Activated naive CD4-positive, alpha-beta T cell treated with anti-CD3 and anti-CD28 coated beads for 36 hours (primary cell): ENCODE data around the gene SOX6. TPM values are rescaled to one million over a fixed set of nuclear protein-coding genes. Genes with fewer than 3 reads are reported as not detected.

Experiments used
- CTCF ChIA-PET: fragments of 350-600 bp; sonication (Branson Sonifier 250); formaldehyde crosslinking; loops from one replicate; lab custom pipeline; 2021; ENCODE audit warnings: antibody characterized with exemption; lab: Charles Lee
- DNase-seq: peaks from one replicate; pipeline ENCODE4 v3.0.0-alpha.2; 2020
- H3K27ac Mint-ChIP-seq: one replicate; pipeline ENCODE4 v1.8.0; 2021; ENCODE audit warnings: mild to moderate bottlenecking, mixed read lengths
- H3K27me3 Mint-ChIP-seq: one replicate; pipeline ENCODE4 v1.8.0; 2021; ENCODE audit warnings: low read depth, mixed read lengths
- H3K36me3 Mint-ChIP-seq: one replicate; pipeline ENCODE4 v1.8.0; 2021; ENCODE audit warnings: low read depth, mixed read lengths
- H3K4me1 Mint-ChIP-seq: one replicate; pipeline ENCODE4 v1.8.0; 2021; ENCODE audit warnings: low read depth, mixed read lengths
- H3K4me3 Mint-ChIP-seq: one replicate; pipeline ENCODE4 v1.8.0; 2021; ENCODE audit warnings: mild to moderate bottlenecking, moderate library complexity, mixed read lengths
- H3K9me3 Mint-ChIP-seq: one replicate; pipeline ENCODE4 v1.8.0; 2021; ENCODE audit warnings: mixed read lengths
- intact Hi-C: fragments of 100-400 bp; cut with micrococcal nuclease; formaldehyde crosslinking; loops from one replicate; pipeline ENCODE4 v1.15.1; 2023
- total RNA-seq, 2 experiments: library from RNA; stranded (reverse); gene quantifications; one replicate each; pipeline ENCODE4 v1.2.3, GENCODE V29; 2021

Gene SOX6
- total RNA-seq, 2 experiments from 2014 or later: not detected

DNA sequence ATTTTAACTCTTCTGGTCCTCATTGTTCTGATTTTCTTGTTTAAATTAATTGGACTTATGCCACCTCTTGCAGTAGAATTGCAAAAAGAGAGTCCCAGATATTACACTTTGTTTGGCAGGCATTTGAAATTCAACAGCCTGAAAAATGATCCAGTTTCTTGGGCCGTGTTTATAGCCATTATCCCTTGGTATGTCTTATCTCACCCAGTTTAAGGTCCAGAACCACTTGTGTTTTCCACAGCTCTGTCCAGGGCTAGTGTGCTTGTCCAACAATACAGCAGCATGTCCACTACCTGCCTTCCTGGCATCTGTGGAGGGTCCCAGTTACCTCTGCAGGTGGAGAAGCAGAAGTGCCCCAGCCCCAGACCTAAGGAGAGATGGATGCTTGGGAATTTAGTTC, 397.4 kb downstream of the SOX6 start:
- Mint-ChIP-seq H3K9me3 (peaks cover 2% of the 10 kb centered on the region), H3K4me3 (no peak overlapping the region), H3K27ac (no peak overlapping the region), H3K27me3 (peaks cover 4% of the 10 kb centered on the region), H3K36me3 (no peaks in the 10 kb centered on the region), H3K4me1 (no peaks in the 10 kb centered on the region)
- no peak for DNase-seq
- CTCF ChIA-PET: no interaction called here
- intact Hi-C loops: no loop called here

GRCh38 chr11:15957234-15957633, 399.1 kb downstream of the SOX6 start:
- CTCF ChIA-PET: no interaction called here
- H3K4me3 Mint-ChIP-seq: no peak overlapping the region
- no peaks in the 10 kb centered on the region for H3K27me3 Mint-ChIP-seq
- intact Hi-C loops: no loop called here
- DNase-seq: no peak
- H3K27ac Mint-ChIP-seq: no peak overlapping the region
- peaks cover 2% of the 10 kb centered on the region for H3K9me3 Mint-ChIP-seq
- no peaks in the 10 kb centered on the region for H3K36me3 Mint-ChIP-seq
- no peaks in the 10 kb centered on the region for H3K4me1 Mint-ChIP-seq

DNA sequence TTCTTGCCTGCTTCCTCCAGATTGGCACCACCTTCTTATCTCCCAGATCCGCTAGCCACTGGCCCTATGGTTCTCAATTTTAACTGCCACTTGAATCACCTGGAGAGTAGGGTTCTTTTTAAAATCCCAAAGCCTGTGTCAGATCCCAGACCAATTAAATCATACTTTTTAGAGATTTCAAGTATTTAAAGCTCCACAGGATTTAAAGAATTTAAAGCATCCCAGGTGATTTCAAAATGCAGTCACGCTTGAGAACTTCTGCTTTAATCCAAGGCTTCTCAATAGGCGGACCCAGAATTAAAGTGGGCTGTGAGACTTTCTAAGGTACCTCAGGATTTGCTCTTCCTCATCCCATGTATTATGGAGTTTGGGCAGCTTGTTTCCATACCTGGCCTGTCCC, 400.0 kb downstream of the SOX6 start:
- intact Hi-C loops: no loop called here
- Mint-ChIP-seq H3K27me3 (no peaks in the 10 kb centered on the region), H3K9me3 (peaks cover 2% of the 10 kb centered on the region), H3K4me3 (no peak overlapping the region), H3K27ac (no peak overlapping the region), H3K4me1 (no peaks in the 10 kb centered on the region), H3K36me3 (no peaks in the 10 kb centered on the region)
- DNase-seq: no peak
- CTCF ChIA-PET: no interaction called here

- H3K4me1 Mint-ChIP-seq: no peaks in the 10 kb centered on the region
- intact Hi-C loops: no loop called here
- H3K27me3 Mint-ChIP-seq: no peaks in the 10 kb centered on the region
- H3K27ac Mint-ChIP-seq: no peak overlapping the region
- no peak overlapping the region for H3K4me3 Mint-ChIP-seq
- peaks cover 2% of the 10 kb centered on the region for H3K9me3 Mint-ChIP-seq
- CTCF ChIA-PET: no interaction called here
- no peak for DNase-seq
- no peaks in the 10 kb centered on the region for H3K36me3 Mint-ChIP-seq
Measured at GRCh38 chr11:15955595-15955994, 400.8 kb downstream of the SOX6 start.

DNA sequence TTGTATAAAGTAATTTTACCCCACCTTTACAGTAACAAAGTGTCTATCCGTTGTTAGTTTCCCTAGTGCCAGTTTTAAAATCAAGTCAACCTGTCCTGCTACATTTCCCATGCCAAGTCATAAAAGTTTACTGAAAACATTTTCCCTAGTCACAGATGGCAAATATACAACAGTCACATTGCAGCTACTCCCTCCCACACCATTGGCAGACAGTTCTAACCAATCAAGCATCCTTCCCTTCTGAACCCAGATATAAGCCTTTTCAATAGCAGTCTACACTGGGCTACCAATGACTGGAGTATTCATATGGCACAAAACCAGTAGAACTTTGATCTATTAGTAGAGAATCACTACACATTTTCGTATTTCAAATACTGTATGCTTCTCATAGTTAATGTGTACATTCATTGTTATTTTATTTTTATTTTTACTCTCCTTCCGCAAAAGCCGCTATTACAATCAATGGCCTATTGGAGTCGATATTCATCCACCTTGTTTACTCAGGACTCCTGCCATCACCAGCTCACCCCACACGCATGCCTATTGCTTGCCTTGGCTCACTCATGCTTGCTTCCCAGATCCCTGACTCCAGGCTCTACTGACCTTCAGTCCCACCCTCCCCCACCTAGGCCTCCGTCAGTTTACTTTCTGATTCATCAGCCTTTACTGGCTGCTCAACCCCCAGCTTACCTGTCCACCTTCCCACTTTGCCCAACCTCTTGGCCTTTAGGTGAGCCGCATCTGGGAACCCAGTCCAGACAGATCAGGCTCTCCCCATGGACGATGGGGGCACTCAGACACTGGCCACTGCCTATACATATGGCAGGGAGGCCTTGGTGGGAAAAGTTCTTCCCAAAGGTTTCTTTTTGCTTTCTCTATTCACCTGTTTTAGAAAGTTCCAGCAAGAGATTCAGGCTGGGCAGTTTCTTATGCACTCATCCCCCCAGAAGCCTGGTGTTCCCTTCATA, 408.4 kb downstream of the SOX6 start:
- H3K9me3 Mint-ChIP-seq: peaks cover 4% of the 10 kb centered on the region
- CTCF ChIA-PET: no interaction called here
- no peaks in the 10 kb centered on the region for H3K4me1 Mint-ChIP-seq
- no peak for DNase-seq
- H3K4me3 Mint-ChIP-seq: no peak overlapping the region
- no peaks in the 10 kb centered on the region for H3K36me3 Mint-ChIP-seq
- intact Hi-C loops: no loop called here
- no peak overlapping the region for H3K27ac Mint-ChIP-seq
- no peaks in the 10 kb centered on the region for H3K27me3 Mint-ChIP-seq

- Mint-ChIP-seq H3K9me3 (peaks cover 5% of the 10 kb centered on the region), H3K4me3 (no peak overlapping the region), H3K27ac (no peak overlapping the region), H3K27me3 (no peaks in the 10 kb centered on the region), H3K4me1 (no peaks in the 10 kb centered on the region), H3K36me3 (no peaks in the 10 kb centered on the region)
- no peak for DNase-seq
- CTCF ChIA-PET: no interaction called here
- intact Hi-C loops: no loop called here
Measured at GRCh38 chr11:15945726-15946125, 410.6 kb downstream of the SOX6 start.

DNA sequence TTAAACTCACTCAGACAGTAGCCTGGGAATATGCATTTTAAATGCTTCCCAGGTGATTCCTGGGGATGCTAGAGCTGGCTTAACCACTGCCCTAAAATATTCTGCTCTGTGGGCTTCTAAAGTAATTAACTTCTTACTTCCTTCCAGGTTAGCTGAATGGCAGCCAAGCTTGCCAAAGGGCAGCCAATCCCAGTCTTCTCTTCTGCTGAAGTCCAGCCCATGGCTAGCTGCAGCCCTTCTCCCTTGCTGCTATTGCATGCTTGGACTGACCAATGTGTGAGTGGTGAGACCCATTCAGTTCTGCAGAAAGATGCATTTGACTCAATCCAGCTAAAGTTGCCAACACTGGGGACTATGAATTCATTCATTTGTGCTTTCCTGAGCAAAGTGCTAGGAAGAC, 411.9 kb downstream of the SOX6 start:
- Mint-ChIP-seq H3K9me3 (peaks cover 5% of the 10 kb centered on the region), H3K27me3 (no peaks in the 10 kb centered on the region), H3K27ac (no peak overlapping the region), H3K4me1 (no peaks in the 10 kb centered on the region), H3K36me3 (no peaks in the 10 kb centered on the region), H3K4me3 (no peak overlapping the region)
- no peak for DNase-seq
- intact Hi-C loops: no loop called here
- CTCF ChIA-PET: no interaction called here

- intact Hi-C loops: no loop called here
- Mint-ChIP-seq H3K36me3 (no peaks in the 10 kb centered on the region), H3K4me1 (no peaks in the 10 kb centered on the region), H3K4me3 (no peak overlapping the region), H3K27ac (no peak overlapping the region), H3K9me3 (peaks cover 5% of the 10 kb centered on the region), H3K27me3 (no peaks in the 10 kb centered on the region)
- no peak for DNase-seq
- CTCF ChIA-PET: no interaction called here
Measured at GRCh38 chr11:15943418-15944197, 412.7 kb downstream of the SOX6 start.

- H3K9me3 Mint-ChIP-seq: peaks cover 5% of the 10 kb centered on the region
- no peaks in the 10 kb centered on the region for H3K4me1 Mint-ChIP-seq
- no peak for DNase-seq
- CTCF ChIA-PET: no interaction called here
- H3K4me3 Mint-ChIP-seq: no peak overlapping the region
- H3K36me3 Mint-ChIP-seq: no peaks in the 10 kb centered on the region
- intact Hi-C loops: no loop called here
- H3K27me3 Mint-ChIP-seq: no peaks in the 10 kb centered on the region
- no peak overlapping the region for H3K27ac Mint-ChIP-seq
Measured at GRCh38 chr11:15942936-15943335, 413.4 kb downstream of the SOX6 start.

DNA sequence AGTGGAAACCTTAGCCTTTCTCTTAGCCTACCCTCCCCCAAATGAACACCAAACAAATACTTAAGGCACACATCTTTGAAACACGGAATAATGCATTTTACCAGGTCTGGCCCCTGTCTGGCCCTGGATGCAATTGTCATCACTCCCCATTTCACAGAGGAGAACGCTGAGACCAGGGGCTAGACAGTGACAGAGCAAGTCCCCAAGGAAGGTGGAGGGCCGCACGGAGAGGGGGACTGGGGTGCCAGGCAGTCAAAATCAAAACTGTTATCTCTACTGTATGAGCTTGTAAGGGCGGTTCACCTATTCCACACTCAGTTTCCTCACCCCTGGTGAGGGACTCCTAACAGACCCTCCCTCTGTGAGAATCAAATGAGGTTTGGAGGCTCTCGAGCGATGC, 414.2 kb downstream of the SOX6 start:
- no peak for DNase-seq
- Mint-ChIP-seq H3K4me3 (no peak overlapping the region), H3K9me3 (peaks cover 2% of the 10 kb centered on the region), H3K27ac (no peak overlapping the region), H3K27me3 (no peaks in the 10 kb centered on the region), H3K4me1 (no peaks in the 10 kb centered on the region), H3K36me3 (no peaks in the 10 kb centered on the region)
- intact Hi-C loops: no loop called here
- CTCF ChIA-PET: no interaction called here

GRCh38 chr11:15941206-15941770, 415.1 kb downstream of the SOX6 start:
- Mint-ChIP-seq H3K4me3 (no peak overlapping the region), H3K27me3 (no peaks in the 10 kb centered on the region), H3K36me3 (no peaks in the 10 kb centered on the region), H3K27ac (no peak overlapping the region), H3K9me3 (peaks cover 2% of the 10 kb centered on the region), H3K4me1 (no peaks in the 10 kb centered on the region)
- peak; percentile 9 for DNase-seq
- intact Hi-C loops: loop anchor here (1.0 kb wide), 1 partner anchor 672 kb away; no protein-coding TSS in a partner anchor
- CTCF ChIA-PET: interaction anchor here (0.9 to 1.1 kb wide), 3 partner anchors 14 to 673 kb away, joined by 3 to 5 read pairs (median 5); no protein-coding TSS in a partner anchor

- Mint-ChIP-seq H3K27ac (no peak overlapping the region), H3K4me3 (no peak overlapping the region), H3K9me3 (peaks cover 2% of the 10 kb centered on the region), H3K27me3 (no peaks in the 10 kb centered on the region), H3K36me3 (no peaks in the 10 kb centered on the region), H3K4me1 (no peaks in the 10 kb centered on the region)
- intact Hi-C loops: loop anchor here (1.0 kb wide), 1 partner anchor 673 kb away; no protein-coding TSS in a partner anchor
- DNase-seq: no peak
- CTCF ChIA-PET: interaction anchor here (0.9 to 1.1 kb wide), 3 partner anchors 14 to 673 kb away, joined by 3 to 5 read pairs (median 5); no protein-coding TSS in a partner anchor
Measured at GRCh38 chr11:15940462-15941205, 415.7 kb downstream of the SOX6 start.
